ENCODE results near the gene PLTP.
A peak's percentile ranks its signal among the peaks of the same experiment; 100 is the strongest.

Gene PLTP

DNA sequence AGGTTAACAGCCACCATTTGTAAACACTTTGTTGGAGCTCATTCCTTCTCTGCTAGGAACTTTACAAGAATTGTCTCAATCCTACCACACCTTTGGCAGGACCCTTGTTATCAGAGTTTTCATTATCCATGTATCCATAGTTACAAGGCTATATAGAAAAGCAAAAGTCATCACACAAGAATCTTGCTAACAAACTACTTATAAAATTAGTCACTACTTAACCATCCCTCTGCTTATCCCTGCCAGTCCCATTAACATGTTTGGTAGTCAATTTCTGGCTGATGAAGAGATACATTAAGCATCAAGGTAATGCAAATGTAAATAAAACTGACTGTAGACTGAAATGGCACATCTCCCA is 44.2 kb downstream of the PLTP start:
- DNase-seq: no peak

DNA sequence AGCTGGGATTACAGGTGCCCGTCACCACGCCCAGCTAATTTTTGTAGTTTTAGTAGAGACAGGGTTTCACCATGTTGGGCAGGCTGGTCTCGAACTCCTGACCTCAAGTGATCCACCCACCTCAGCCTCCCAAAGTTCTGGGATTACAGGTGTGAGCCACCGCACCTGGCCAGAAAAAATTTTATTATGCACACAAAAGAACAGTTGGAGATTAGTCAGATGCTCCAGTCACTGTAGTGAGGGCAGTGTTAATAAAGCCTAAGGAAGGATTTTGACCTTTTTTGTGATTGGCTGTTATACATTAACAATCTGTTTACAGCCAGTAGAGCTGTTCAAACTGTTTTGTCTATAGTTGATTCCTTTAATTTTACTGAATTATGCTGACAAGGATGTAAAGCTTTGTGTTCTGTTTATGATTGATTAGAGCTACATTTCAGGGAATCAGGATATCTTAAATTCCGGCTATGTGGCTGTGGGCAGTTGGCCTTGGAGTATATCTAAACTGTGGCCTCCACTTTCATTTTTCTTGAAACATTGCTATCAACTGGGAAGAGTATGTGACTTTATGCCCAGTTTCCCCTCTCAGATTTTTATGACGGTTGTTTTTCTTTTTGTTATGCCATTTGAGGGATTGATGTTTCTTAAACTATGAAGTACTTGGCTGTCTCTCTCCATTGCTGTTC is 44.7 kb downstream of the PLTP start:
- DNase-seq: no peak

DNA sequence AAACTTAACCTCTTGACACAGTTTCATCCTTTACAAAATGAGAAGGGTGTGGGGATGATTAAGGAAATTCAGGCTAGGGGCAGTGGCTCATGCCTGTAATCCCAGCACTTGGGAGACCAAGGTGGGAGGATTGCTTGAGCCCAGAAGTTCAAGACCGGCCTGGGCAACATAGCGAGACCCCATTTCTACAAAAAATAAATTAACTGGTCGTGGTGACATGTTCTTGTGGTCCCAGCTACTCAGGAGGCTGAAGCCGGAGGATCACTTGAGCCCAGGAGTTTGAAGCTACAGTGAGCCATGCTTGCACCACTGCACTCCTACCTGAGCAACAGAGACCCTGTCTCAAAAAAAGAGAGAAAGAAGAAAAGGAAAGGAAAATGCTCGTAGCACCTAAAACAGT is 45.5 kb downstream of the PLTP start:
- no peak for DNase-seq

DNA sequence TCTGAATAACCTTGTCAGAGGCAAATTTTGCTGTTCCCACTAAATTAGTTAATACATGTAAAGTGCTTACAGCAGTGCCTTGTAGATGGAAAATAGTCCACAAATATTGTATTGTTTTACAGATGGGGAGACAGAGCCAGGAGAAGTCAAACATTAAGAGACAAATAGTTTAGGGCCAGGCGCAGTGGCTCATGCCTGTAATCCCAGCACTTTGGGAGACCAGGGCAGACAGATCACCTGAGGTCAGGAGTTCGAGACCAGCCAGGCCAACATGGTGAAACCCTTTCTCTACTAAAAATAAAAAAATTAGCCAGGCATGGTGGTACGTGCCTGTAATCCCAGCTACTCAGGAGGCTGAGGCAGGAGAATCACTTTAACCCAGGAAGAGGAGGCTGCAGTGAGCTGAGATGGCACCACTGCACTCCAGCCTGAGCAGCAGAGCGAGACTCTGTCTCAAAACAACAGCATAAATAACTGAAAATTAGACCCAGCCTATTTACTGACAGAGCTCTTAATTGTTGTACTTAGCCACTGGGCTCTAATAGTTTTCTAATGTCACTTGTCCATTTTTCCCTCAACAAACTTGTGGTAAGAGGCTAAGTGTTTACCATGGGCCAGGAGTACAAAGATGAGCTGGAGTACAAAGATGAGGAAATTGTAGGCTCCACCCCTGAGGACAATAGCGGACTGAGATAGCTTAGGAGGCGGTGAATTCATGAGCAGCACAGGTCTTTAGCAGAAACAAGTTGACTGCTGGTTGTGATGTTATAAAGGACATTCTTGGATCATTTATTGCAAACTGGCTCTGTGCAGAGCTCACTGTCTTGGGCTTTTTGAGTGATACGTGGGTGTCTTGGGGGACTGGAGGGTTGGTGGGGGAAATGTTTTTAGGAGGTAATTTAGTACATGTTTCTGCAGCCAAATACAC is 48.1 kb downstream of the PLTP start:
- no peak for DNase-seq

DNA sequence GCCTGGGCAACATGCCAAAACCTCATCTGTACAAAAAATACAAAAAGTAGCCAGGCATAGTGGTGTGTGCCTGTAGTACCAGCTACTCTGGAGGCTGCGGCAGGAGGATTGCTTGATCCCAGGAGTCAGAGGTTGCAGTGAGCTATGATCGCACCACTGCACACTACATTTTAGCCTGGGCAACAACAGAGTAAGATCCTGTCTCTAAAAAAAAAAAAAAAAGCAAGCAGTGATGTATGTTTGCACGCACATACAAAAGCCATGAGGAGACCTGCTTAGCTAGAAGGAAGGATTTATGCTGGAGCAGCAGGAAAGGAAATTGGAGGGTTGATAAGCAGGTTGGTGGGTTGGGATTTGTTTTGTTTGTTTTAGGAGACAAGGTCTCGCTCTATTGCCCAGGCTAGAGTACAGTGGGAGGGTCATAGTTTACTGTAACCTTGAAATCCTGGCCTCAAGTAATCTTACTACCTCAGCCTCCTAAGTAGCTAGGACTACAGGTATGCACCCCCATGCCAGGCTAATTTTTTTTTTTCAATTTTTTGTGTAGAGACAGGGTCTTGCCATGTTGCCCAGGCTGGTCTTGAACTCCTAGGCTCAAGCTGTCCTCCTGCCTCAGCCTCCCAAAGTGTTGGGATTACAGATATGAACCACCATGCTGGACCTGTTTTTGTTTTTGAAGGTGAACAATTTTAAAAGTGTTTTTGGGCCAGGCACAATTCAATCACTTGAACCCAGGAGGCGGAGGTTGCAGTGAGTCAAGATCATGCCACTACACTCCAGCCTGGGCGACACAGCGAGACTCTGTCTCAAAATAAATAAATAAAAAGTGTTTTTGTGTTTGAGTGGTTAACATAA is 50.5 kb downstream of the PLTP start:
- peak; percentile 69 for DNase-seq

DNA sequence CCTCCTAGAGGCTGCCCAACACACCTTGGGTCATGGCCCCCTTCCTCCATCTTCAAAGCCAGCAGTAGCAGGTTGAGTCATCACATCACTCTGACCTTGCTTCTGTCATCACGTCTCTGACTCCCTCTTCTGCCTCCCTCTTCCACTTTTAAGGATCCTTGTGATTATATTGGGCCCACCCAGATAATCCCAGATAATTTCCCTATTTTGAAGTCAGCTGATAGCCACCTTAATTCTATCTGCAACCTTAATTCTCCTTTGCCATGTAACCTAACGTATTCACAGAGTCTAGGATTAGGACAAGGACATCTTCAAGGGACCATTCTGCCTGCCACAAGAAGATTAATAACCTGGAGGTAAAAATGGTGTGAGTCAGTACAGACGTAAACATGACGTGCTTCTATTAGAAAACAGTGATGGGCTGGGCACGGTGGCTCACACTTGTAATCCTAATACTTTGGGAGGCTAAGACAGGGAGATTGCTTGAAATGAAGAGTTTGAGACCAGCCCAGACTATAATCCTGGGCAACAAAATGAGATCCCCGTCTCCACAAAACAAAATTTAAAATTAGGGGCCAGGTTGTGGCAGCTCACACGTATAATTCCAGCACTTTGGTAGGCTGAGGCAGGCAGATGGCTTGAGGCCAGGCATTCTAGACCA is 51.3 kb downstream of the PLTP start:
- no peak for DNase-seq

DNA sequence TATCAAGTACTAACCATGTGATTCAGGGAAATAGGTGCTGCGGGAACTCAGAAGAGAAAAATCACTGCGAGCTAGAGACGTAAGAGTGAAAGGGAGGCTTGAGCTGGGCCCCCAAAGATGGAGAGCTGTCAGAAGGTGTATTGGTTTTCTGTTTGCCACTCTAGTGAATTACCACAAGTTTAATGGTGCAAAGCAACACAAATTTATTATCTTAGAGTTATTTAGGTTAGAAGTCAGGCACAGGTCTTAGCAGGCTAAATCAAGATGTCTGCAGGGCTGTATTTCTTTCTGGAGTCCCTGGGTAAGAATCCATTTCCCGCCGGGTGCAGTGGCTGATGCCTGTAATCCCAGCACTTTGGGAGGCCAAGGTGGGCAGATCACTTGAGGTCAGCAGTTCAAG is 52.0 kb downstream of the PLTP start:
- DNase-seq: no peak

DNA sequence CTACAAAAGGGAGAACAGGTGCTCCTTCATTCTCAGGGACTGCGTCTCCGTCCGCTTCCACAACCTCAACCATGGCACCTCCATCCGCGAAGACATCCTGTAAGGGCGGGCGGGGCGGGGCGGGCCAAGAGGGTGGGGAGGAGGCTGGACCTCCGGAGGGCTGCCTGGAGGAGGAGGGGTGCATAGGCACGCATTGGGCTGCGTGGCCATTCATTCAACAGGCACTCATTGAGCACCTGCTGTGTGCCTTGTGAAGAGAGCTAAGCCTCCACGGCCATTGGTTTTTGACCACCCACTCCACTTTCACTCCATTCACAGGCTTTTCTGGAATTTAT is 54.1 kb downstream of the PLTP start:
- no peak for DNase-seq

DNA sequence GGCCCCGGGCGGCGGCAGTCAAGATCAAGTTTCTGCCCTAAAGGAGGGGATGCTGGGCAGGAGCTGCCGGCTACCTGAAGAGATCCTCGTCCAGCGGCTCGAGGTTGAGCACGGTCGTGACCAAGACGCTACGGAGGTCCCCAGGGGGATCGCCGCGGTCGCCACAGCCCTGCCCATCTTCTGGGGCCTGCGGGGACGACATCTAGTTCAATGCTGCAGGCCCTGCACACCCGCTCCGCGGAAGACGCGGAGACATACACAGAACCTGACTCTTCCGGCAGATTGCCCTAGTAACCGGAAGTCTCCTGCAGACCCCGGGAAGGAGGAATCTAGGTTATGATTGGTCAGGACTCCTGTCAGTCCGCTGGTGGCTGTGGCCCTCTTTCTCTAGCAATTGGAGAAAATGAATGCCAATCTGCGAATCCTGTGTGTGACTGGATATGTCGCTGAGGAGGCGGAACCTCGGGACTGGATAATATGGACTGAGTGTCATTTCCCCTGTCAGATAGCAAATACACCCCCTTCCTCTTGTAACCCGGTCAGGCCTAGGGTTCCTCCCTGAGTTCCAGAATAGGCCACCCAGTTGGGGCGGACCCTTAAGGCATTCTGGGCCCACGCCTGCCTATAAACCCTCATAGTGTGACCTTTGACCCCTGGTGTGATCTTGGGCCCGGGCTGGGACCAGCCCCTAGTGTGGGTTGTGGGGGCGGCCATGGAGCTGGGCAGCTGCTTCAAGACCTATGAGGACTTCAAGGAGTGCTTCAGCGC is 54.7 kb downstream of the PLTP start, which contains the start of the genes ACOT8 and ZSWIM3:
Gene ACOT8 (minus strand): TSS at position 279 of the 768 bp plus-strand sequence. CDS start 77 bp downstream, at position 202.
Gene ZSWIM3 (plus strand): TSS at position 501 of the 768 bp plus-strand sequence. CDS start 212 bp downstream, at position 713.
- peak; percentile 99 for DNase-seq

DNA sequence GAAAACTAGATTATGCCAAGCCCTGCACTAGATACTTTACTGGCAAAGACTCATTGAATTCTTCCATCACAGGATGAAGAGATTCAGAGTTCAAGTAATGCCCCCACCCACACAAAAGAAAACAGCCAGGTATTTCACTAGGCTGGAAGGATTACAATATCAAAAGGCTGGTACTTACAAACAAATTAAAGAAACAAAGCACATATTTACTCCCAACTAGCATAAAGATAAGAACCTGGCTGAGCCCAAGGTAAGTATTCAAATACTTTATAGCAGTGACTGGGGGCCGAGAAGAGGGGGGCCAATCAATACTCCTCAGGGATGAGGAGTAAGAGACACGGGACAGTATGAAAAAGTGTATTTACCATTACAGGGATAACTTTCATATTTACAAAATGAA is 58.5 kb downstream of the PLTP start:
- DNase-seq: no peak

DNA sequence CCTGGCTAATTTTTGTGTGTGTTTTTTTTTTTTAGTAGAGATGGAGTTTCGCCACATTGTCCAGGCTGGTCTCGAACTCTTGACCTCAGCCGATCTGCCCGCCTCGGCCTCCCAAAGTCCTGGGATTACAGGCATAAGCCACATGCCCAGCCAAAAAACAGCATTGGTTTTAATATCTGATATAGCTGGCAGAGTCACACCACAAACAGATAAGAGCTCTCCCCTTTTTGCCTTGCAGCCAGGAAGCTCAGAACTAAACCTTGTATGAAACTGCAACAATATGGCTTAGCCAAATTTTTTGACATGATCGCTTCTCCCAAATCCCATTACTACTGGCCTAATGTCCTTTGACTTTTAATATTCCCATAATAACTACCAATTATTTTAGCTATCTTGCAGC is 59.6 kb downstream of the PLTP start:
- DNase-seq: no peak

DNA sequence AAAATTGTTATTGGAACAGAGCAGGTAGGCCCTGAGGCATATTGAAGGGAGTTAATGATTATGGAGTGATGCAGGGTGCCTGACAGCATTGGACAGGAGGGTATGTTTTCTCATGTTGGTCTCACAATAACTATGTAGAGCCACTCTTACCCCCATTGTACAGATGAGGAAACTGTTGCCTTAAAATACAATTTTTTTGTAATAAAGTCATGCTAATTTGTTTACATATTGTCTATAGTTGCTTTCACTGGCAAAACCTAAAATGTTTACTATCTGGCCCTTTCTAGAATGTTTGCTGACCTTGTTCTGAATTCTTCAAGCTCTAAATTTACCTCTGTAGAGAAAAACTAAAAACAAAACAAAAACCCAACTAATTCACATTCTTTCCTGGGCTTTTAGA is 60.5 kb downstream of the PLTP start:
- DNase-seq: no peak

DNA sequence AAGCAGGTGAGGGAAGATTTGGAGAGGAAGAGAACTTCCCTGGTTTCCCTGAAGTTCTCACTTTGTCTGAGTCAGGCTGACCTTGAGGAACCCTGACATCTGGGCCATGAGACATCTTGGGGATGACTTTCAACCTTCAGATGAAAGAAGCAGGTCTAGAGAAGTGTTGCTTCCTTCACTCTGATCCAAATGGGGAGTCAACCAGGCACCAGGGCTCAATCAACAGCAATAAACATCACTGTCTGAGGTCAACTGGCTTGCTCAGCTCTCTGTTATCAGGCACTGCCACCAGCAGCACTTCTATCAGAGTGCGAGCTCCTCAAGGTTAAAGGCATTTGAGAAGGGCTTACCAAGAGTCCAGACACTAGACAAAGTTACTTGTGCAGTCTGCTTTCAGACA is 61.0 kb downstream of the PLTP start:
- no peak for DNase-seq

DNA sequence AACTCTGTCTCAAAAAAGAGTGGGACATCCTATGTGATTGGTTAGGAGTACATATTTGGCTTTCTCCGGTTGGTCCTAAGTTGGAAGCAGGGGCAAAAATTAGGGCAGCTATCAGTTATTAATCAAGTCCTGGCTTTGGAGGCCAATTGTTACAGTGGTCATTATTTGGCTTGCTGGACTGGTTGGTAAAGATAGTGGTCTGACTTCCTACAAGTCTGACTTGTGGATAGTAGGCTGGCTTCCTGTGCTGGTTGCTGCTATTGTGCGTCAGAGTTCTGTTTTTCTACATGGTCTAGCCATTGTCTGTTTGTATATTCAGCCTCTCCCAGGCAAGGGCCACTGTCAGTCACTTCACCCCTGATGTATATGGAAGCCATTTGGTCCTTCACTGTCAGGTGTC is 61.7 kb downstream of the PLTP start:
- DNase-seq: no peak

DNA sequence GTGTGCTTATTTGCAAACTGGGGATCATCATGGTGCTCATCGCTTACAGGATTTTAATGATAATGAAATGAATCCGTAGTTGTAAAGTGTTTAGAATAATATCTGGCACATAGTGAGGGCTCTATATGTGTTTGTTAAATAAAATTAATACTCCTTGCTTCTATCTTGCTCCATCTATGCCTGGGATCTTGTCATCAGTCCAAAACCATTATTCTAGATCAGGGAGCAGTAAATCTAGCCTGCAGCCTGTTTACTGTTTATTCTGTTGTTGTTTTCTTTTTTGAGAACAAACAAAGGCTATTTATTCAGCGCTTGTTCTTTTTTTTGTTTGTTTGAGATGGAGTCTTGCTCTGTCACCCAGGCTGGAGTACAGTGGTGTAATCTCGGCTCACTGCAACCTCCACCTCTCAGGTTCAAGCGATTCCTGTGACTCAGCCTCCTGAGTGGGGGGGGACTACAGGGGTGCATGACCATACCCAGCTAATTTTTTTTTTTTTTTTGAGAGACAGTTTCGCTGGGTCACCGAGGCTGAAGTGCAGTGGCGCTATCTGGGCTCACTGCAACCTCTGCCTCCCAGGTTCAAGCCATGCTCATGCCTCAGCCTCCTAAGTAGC is 62.9 kb downstream of the PLTP start:
- no peak for DNase-seq
